Testis (tissue), 2 donors: ENCODE results near the gene ACTL9.

Source experiments
- CTCF ChIP-seq, 3 experiments: fragments of 450-650 bp in 2 of 3; fragments of 200-600 bp in 1 of 3; sonication (generic) in 1 of 3; IDR thresholded peaks; one replicate each; pipeline ENCODE4 v1.5.1; 2016 to 2019; ENCODE audit warnings: antibody characterized with exemption in 3 of 3, mild to moderate bottlenecking in 2 of 3, moderate library complexity in 1 of 3
- POLR2A ChIP-seq: fragments of 450-650 bp; IDR thresholded peaks from one replicate; pipeline ENCODE4 v1.6.1; 2017; ENCODE audit warnings: antibody characterized with exemption, mild to moderate bottlenecking, moderate library complexity

GRCh38 chr19:8731428-8732169 lies 33.0 kb upstream of the ACTL9 start:
- TF ChIP-seq CTCF (IDR thresholded peaks at IDR 0.05) (no peak), POLR2A (no peak)
